Heart left ventricle (tissue), 16 donors: ENCODE measurements around the gene AVL9. TPM values are rescaled to one million over a fixed set of nuclear protein-coding genes. Genes with fewer than 3 reads are reported as not detected.
"Not testable (repeated sequence)": the region's sequence is repeated elsewhere in the genome, so short reads cannot be mapped to it uniquely, and the experiment has no call there.

Experiments
- ATAC-seq, 4 donors: fragments of 200-7000 bp; cut with Tn5 transposase; one replicate each; pipeline ENCODE4 v1.9.1; 2020 to 2022; ENCODE audit warnings: moderate library complexity in 4 of 4, mild to moderate bottlenecking in 3 of 4, moderate number of reproducible peaks in 1 of 4
- DNase-seq, 5 donors: peaks; one replicate each; pipeline ENCODE4 v3.0.0-alpha.2; 2020
- H3K27ac ChIP-seq, 12 donors: fragments of 200-600 bp; sonication (generic) in 4 of 12; one replicate each; pipeline versions ENCODE4 v1.5.0 to v1.8.0; 2016 to 2022; ENCODE audit warnings: mild to moderate bottlenecking in 2 of 12
- H3K27me3 ChIP-seq, 9 donors: fragments of 200-600 bp; sonication (generic) in 2 of 9; one replicate each; pipeline versions ENCODE4 v1.5.1 to v1.8.0; 2016 to 2022; ENCODE audit warnings: mild to moderate bottlenecking in 3 of 9
- H3K36me3 ChIP-seq, 9 donors: fragments of 200-600 bp; sonication (generic) in 2 of 9; one replicate each; pipeline versions ENCODE4 v1.5.0 to v1.8.0; 2018 to 2022; ENCODE audit warnings: mild to moderate bottlenecking in 2 of 9
- H3K4me1 ChIP-seq, 12 donors: fragments of 200-600 bp; sonication (generic) in 4 of 12; one replicate each; pipeline versions ENCODE4 v1.5.0 to v1.8.0; 2016 to 2022; ENCODE audit warnings: mild to moderate bottlenecking in 3 of 12
- H3K4me3 ChIP-seq, 12 donors: fragments of 200-600 bp; sonication (generic) in 4 of 12; one replicate each; pipeline versions ENCODE4 v1.5.0 to v1.8.0; 2017 to 2022; ENCODE audit warnings: mild to moderate bottlenecking in 9 of 12, moderate library complexity in 4 of 12
- H3K9me3 ChIP-seq, 12 donors: fragments of 200-600 bp; sonication (generic) in 4 of 12; one replicate each; pipeline versions ENCODE4 v1.5.0 to v1.8.0; 2016 to 2022; ENCODE audit warnings: mild to moderate bottlenecking in 1 of 12
- CTCF ChIP-seq, 12 donors: fragments of 200-600 bp; sonication (generic) in 4 of 12; IDR thresholded peaks; one replicate each; pipeline versions ENCODE4 v1.5.0 to v1.8.0; 2018 to 2022; ENCODE audit warnings: antibody characterized with exemption in 12 of 12, mild to moderate bottlenecking in 5 of 12
- POLR2A ChIP-seq, 2 donors: fragments of 450-650 bp; IDR thresholded peaks; one replicate each; pipeline ENCODE4 v1.6.1; 2017; ENCODE audit warnings: antibody characterized with exemption in 2 of 2, mild to moderate bottlenecking in 2 of 2, moderate library complexity in 2 of 2
- WGBS, 4 donors: extraction: QIAGEN DNeasy Blood & Tissue Kit in 2 of 4; methylation state at CpG; one replicate each; pipeline versions ENCODE4 v1.1.5 to v1.1.7; 2013 to 2018; 5-methylcytosine and 5-hydroxymethylcytosine counted together
- intact Hi-C, 10 donors: fragments of 100-400 bp; cut with DNase I; formaldehyde crosslinking; loops; one replicate each; pipeline versions ENCODE4 v1.11.1 to v1.14.2; 2022
- polyA plus RNA-seq, 2 donors: library from polyadenylated mRNA; stranded (reverse); fragments of 200-250 nt; gene quantifications; one replicate each; pipeline ENCODE4 v1.2.3, GENCODE V29; 2013
- total RNA-seq, 9 donors: library from RNA; depleted of rRNA in 2 of 9; stranded (reverse); fragments of >200 nt in 2 of 9; fragmentation: NEBNext Ultra II Directional in 3 of 9; extraction: Animal tissue kit (Norgen Biotek cat#: 25700) in 3 of 9; gene quantifications; one replicate each; pipeline versions ENCODE4 v1.1.0 to v1.2.4, GENCODE V29; 2016 to 2023
- donor health status: ischemic (EF 13 %, LVEDD 7.1; RV severe dilation, severe dysfunction).
- donor health status: healthy with polysubstance abuse.
- donor health status: DM: no; HTN: yes; CAD: no.
- donor health status: DM: no; HTN: no; CAD: no.
- donor health status: ischemic (EF 25% LVEDD 6.9; RV normal size, moderate dysfunction).
- donor health status: ischemic (EF 25% LVEDD 5.7; RV mildly dilated, moderate dysfunction).
- donor health status: healthy.
- donor health status: DM: yes; HTN: yes; CAD: no.
- donor health status: ischemic (EF 35%, LVEDD 5.7; RV mildly dilated, moderate dysfunction).
- donor health status: nonischemic (EF 11% LVEDD 7.7; RV severe dilation, severe dysfunction).
- donor health status: DM: yes; HTN: yes; CAD: no.
- donor health status: PGD.
- donor health status: ischemic (EF 29% LVEDD 5.4; RV normal size, mild dysfunction).
- donor health status: nonischemic (EF 23%, LVEDD 6.1; RV moderate dilation, normal function).

The AVL9 gene
- total and polyA plus RNA-seq, 11 donors, result 4.6 to 22.3 (median 15.6) TPM

- DNase-seq (no peak), ATAC-seq (no peak)
- Histone ChIP-seq H3K4me3 (no peak overlapping the region), H3K9me3 (peaks cover 0 to 19% (median 0%) of the 10 kb centered on the region in 12 donors), H3K27me3 (no peaks in the 10 kb centered on the region), H3K4me1 (no peaks in the 10 kb centered on the region), H3K36me3 (peaks cover 0 to 28% (median 2%) of the 10 kb centered on the region in 9 donors), H3K27ac (no peak overlapping the region)
- intact Hi-C loops, result no loop called here
- WGBS, 4 donors, result 92 to 98% (median 96%) methylated on average over 5 of the region's 5 CpGs
- no peak for TF ChIP-seq CTCF (IDR thresholded peaks at IDR 0.05)
- no peak for TF ChIP-seq POLR2A (IDR thresholded peaks at IDR 0.05)
These were observed 99.7 kb downstream of the AVL9 start for GRCh38 chr7:32594965-32595490.

- H3K27ac ChIP-seq, H3K27me3 ChIP-seq, H3K4me1 ChIP-seq, H3K4me3 ChIP-seq, DNase-seq, ATAC-seq, intact Hi-C loops, H3K36me3 ChIP-seq: not testable (repeated sequence)
- H3K9me3 ChIP-seq, result peaks cover 0 to 31% (median 0%) of the 10 kb centered on the region in 12 donors
- 96 to 98% (median 98%) methylated on average over 4 of the region's 4 CpGs for WGBS, 4 donors
These were observed 105.9 kb downstream of the AVL9 start for GRCh38 chr7:32601196-32601595.

GRCh38 chr7:32602470-32602869 lies 107.2 kb downstream of the AVL9 start:
- ATAC-seq, result peak; percentile 32 to 63 (median 58)
- intact Hi-C loops, result no loop called here
- Histone ChIP-seq H3K27ac (no peak overlapping the region), H3K36me3 (no peaks in the 10 kb centered on the region), H3K4me3 (no peak overlapping the region), H3K4me1 (no peaks in the 10 kb centered on the region), H3K9me3 (peaks cover 0 to 31% (median 0%) of the 10 kb centered on the region in 12 donors), H3K27me3 (no peaks in the 10 kb centered on the region)
- WGBS, 4 donors, result 89 to 98% (median 94%) methylated on average over 2 of the region's 2 CpGs
- TF ChIP-seq CTCF (IDR thresholded peaks at IDR 0.05) (no peak), POLR2A (IDR thresholded peaks at IDR 0.05) (no peak)
- DNase-seq, result no peak

GRCh38 chr7:32603492-32603891 lies 108.2 kb downstream of the AVL9 start:
- H3K27ac ChIP-seq, H3K4me3 ChIP-seq, DNase-seq, H3K36me3 ChIP-seq, intact Hi-C loops, ATAC-seq, H3K4me1 ChIP-seq, H3K27me3 ChIP-seq: not testable (repeated sequence)
- H3K9me3 ChIP-seq, result peaks cover 0 to 21% (median 0%) of the 10 kb centered on the region in 12 donors
- WGBS, 4 donors, result 75 to 97% (median 95%) methylated on average over 3 of the region's 3 CpGs

GRCh38 chr7:32604047-32604446 lies 108.8 kb downstream of the AVL9 start:
- DNase-seq, H3K27ac ChIP-seq, H3K4me1 ChIP-seq, H3K4me3 ChIP-seq, H3K36me3 ChIP-seq, H3K27me3 ChIP-seq, ATAC-seq, intact Hi-C loops: not testable (repeated sequence)
- peaks cover 0 to 16% (median 0%) of the 10 kb centered on the region in 12 donors for H3K9me3 ChIP-seq
- 86 to 89% (median 88%) methylated on average over 7 of the region's 7 CpGs for WGBS, 4 donors

- H3K9me3 ChIP-seq, result peaks cover 0 to 13% (median 0%) of the 10 kb centered on the region in 12 donors
- DNase-seq, result no peak
- intact Hi-C loops, result no loop called here
- H3K4me3 ChIP-seq, result no peak overlapping the region
- no peak for TF ChIP-seq CTCF (IDR thresholded peaks at IDR 0.05)
- TF ChIP-seq POLR2A (IDR thresholded peaks at IDR 0.05), result no peak
- H3K27ac ChIP-seq, result no peak overlapping the region
- no peaks in the 10 kb centered on the region for H3K4me1 ChIP-seq
- no peaks in the 10 kb centered on the region for H3K36me3 ChIP-seq
- no peak for ATAC-seq
- H3K27me3 ChIP-seq, result no peaks in the 10 kb centered on the region
These were observed 109.7 kb downstream of the AVL9 start for GRCh38 chr7:32605032-32605431.
